MCF 10A (cell line): Measurements from ENCODE around the gene TBC1D2B. TPM values are rescaled to one million over a fixed set of nuclear protein-coding genes. Genes with fewer than 3 reads are reported as not detected.

Source experiments
- BruUV-seq: library from RNA; stranded (reverse); fragments of 400-500 nt; replicated peaks from 2 replicates; lab custom pipeline; 2021; lab: Mats Ljungman, UMichigan
- CTCF ChIA-PET: fragments of 300-600 bp; sonication (Branson Sonifier 250); formaldehyde crosslinking; extraction: SDS; loops from one replicate; lab custom pipeline; 2021; ENCODE audit warnings: antibody characterized with exemption, inconsistent platforms; lab: Yijun Ruan, JAX
- POLR2A ChIA-PET: fragments of 300-600, 350-650 bp; sonication (Branson Sonifier 250); formaldehyde crosslinking; extraction: SDS; loops from one replicate; lab custom pipeline; 2020; ENCODE audit warnings: antibody characterized with exemption, inconsistent platforms; lab: Yijun Ruan, JAX
- DNase-seq: peaks from one replicate; pipeline ENCODE4 v3.0.0-alpha.2; 2018; ENCODE audit not compliant: unreplicated experiment
- H3K27ac Mint-ChIP-seq: one replicate; pipeline ENCODE4 v1.8.0; 2022; ENCODE audit warnings: mild to moderate bottlenecking, low read depth, mixed read lengths; ENCODE audit not compliant: unreplicated experiment
- H3K27me3 Mint-ChIP-seq: one replicate; pipeline ENCODE4 v1.8.0; 2022; ENCODE audit warnings: mixed read lengths; ENCODE audit not compliant: insufficient read depth, unreplicated experiment
- H3K36me3 Mint-ChIP-seq: one replicate; pipeline ENCODE4 v1.8.0; 2022; ENCODE audit warnings: mild to moderate bottlenecking, moderate library complexity, mixed read lengths; ENCODE audit not compliant: insufficient read depth, unreplicated experiment
- H3K4me1 Mint-ChIP-seq: one replicate; pipeline ENCODE4 v1.8.0; 2022; ENCODE audit warnings: mixed read lengths; ENCODE audit not compliant: insufficient read depth, unreplicated experiment
- H3K4me3 Mint-ChIP-seq: one replicate; pipeline ENCODE4 v1.8.0; 2022; ENCODE audit warnings: mild to moderate bottlenecking, moderate library complexity, mixed read lengths; ENCODE audit not compliant: unreplicated experiment
- H3K9me3 Mint-ChIP-seq: one replicate; pipeline ENCODE4 v1.8.0; 2022; ENCODE audit warnings: mixed read lengths; ENCODE audit not compliant: unreplicated experiment
- intact Hi-C: fragments of 100-400 bp; cut with micrococcal nuclease; formaldehyde crosslinking; loops from 2 replicates; pipeline ENCODE4 v1.14.1; 2022
- total RNA-seq: library from RNA; stranded (reverse); gene quantifications from 2 replicates; pipeline ENCODE4 v1.2.3, GENCODE V29; 2022
- TF ChIP-seq, protein P1 (sequence below): fragments of 200-600 bp; IDR thresholded peaks from one replicate; pipeline ENCODE4 v1.8.0; 2022; ENCODE audit warnings: antibody characterized with exemption, mild to moderate bottlenecking; ENCODE audit not compliant: unreplicated experiment

TBC1D2B gene
- total RNA-seq, 1 experiment from 2014 or later = 21.2 TPM

DNA sequence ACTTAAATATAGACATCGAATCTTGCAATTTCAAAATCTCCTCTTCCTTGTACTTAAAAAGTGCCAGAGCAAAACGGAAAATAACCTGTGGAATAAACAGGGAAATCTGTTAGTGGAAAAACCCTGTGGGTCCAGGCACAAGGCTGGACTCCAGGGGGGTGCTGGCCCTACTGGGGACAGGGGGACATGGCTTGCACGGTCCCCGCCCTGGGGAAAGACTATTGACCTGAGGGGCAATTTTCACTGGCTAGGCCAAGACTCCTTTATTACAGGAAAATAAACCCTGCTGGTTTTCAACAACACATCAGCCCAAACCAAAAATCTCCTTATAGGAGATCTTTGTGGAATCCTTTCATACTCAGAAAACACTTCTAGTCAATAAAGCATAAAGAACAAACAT, 75.9 kb downstream of the TBC1D2B start:
- H3K36me3 Mint-ChIP-seq = peaks cover 50% of the 10 kb centered on the region
- H3K4me3 Mint-ChIP-seq = no peak overlapping the region
- ChIA-PET POLR2A (no interaction called here), CTCF (no interaction called here)
- H3K27me3 Mint-ChIP-seq = no peaks in the 10 kb centered on the region
- H3K27ac Mint-ChIP-seq = no peak overlapping the region
- no TSS peak for BruUV-seq
- TF ChIP-seq, protein P1, sequence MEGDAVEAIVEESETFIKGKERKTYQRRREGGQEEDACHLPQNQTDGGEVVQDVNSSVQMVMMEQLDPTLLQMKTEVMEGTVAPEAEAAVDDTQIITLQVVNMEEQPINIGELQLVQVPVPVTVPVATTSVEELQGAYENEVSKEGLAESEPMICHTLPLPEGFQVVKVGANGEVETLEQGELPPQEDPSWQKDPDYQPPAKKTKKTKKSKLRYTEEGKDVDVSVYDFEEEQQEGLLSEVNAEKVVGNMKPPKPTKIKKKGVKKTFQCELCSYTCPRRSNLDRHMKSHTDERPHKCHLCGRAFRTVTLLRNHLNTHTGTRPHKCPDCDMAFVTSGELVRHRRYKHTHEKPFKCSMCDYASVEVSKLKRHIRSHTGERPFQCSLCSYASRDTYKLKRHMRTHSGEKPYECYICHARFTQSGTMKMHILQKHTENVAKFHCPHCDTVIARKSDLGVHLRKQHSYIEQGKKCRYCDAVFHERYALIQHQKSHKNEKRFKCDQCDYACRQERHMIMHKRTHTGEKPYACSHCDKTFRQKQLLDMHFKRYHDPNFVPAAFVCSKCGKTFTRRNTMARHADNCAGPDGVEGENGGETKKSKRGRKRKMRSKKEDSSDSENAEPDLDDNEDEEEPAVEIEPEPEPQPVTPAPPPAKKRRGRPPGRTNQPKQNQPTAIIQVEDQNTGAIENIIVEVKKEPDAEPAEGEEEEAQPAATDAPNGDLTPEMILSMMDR = no peak
- H3K9me3 Mint-ChIP-seq = no peaks in the 10 kb centered on the region
- no peak for DNase-seq
- peaks cover 16% of the 10 kb centered on the region for H3K4me1 Mint-ChIP-seq
- intact Hi-C loops = no loop called here

DNA sequence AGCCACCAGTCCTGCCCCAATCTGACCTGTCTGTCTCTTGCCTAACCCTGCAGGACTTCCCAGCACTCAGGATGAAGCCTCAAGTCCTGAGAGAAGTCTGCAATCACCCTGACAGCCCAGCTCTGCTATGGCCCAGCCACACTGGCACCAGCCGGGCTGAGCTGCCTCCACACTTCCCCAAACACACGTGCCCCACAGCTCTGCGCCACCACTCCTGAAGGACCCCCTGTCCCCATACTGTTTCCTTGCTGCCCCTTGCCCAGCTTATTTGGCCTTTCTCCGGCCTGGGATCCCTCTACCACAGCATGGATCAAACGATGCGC, 76.6 kb downstream of the TBC1D2B start:
- intact Hi-C loops = loop anchor here (1.0 kb wide), 1 partner anchor 107 kb away; no protein-coding TSS in a partner anchor
- no peak for DNase-seq
- H3K27me3 Mint-ChIP-seq = no peaks in the 10 kb centered on the region
- ChIA-PET CTCF (no interaction called here), POLR2A (no interaction called here)
- H3K27ac Mint-ChIP-seq = peak overlapping the region; percentile 23
- peaks cover 11% of the 10 kb centered on the region for H3K4me1 Mint-ChIP-seq
- H3K4me3 Mint-ChIP-seq = no peak overlapping the region
- peaks cover 45% of the 10 kb centered on the region for H3K36me3 Mint-ChIP-seq
- TF ChIP-seq, protein P1 = no peak
- no peaks in the 10 kb centered on the region for H3K9me3 Mint-ChIP-seq
- BruUV-seq = no TSS peak

DNA sequence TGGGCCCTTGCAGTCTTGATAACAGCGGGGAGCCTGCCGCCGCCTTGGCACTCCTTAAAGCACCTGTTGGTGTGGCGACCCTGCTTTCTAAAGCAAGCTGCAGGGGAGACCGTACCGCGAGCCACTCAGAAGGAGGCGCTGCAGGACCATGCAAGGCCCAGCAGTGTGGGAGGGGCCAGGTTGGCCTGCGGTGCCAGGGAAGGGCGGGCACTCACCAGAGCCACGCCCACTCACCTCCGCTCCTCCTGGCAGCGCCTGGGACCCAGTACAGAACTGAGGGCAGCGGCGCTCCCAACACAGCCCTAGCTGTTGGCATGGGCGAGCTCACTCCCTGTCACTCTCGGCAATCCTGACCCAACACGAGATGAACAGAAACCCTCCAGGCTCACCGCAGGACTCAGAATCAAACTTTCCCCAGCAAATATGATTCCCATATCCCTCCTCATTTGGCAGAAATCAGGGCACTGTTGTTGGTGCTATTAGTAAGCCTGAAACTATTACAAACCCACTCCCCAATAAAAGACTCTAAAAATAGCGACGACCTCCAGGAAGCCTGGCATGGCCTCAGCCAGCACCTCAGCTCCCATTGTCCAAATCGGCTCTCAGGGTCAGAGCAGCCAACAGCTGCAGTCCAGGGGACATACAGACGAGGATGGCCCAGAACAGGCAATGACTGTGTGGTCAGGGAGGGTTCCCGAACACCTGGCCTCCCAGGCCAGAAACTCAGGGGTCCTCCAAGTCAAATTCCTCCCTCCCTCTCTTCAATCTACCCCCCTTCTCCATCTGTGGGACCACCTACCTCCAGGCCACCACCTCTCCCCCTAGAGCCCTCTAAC, 77.2 kb downstream of the TBC1D2B start:
- DNase-seq = peak; percentile 71
- BruUV-seq = no TSS peak
- no peak overlapping the region for H3K4me3 Mint-ChIP-seq
- no peaks in the 10 kb centered on the region for H3K27me3 Mint-ChIP-seq
- intact Hi-C loops = loop anchor here (1.0 kb wide), 1 partner anchor 108 kb away; no protein-coding TSS in a partner anchor
- H3K4me1 Mint-ChIP-seq = peaks cover 7% of the 10 kb centered on the region
- ChIA-PET POLR2A (no interaction called here), CTCF (interaction anchor here (0.6 to 1.3 kb wide), 2 partner anchors 45 to 110 kb away, joined by 3 read pairs; no protein-coding TSS in a partner anchor)
- H3K36me3 Mint-ChIP-seq = peaks cover 51% of the 10 kb centered on the region
- peak overlapping the region; percentile 23 for H3K27ac Mint-ChIP-seq
- TF ChIP-seq, protein P1 = peak; percentile 39
- no peaks in the 10 kb centered on the region for H3K9me3 Mint-ChIP-seq

DNA sequence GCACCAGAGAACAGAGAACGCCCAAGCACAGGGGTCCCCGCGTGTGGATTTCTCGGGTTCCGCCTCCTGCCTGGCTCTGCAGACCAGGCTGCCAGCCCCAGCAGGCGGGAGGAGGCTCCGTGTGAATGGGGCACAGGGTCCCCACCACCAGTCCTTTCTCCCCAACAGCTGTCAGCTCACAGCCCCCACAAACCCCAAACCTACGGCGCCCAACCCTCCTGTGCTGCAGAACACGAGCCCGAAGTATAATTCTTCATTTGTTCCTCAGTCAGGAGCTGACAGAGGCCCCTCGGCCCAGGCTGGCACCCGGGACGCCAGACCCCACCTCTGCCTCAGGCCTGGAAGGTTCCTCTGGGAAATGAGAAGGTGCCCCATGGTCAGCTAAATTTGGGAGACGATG, 78.0 kb downstream of the TBC1D2B start:
- no peak overlapping the region for H3K27ac Mint-ChIP-seq
- intact Hi-C loops = no loop called here
- peaks cover 43% of the 10 kb centered on the region for H3K36me3 Mint-ChIP-seq
- no peak overlapping the region for H3K4me3 Mint-ChIP-seq
- CTCF ChIA-PET = interaction anchor here (0.6 to 1.3 kb wide), 2 partner anchors 44 to 111 kb away, joined by 3 read pairs; no protein-coding TSS in a partner anchor
- no peaks in the 10 kb centered on the region for H3K9me3 Mint-ChIP-seq
- no peaks in the 10 kb centered on the region for H3K4me1 Mint-ChIP-seq
- TF ChIP-seq, protein P1 = no peak
- no peaks in the 10 kb centered on the region for H3K27me3 Mint-ChIP-seq
- DNase-seq = no peak
- POLR2A ChIA-PET = no interaction called here
- no TSS peak for BruUV-seq
